Endothelial cell of umbilical vein (primary cell): Measurements from ENCODE around the gene HDGFL2. TPM values are rescaled to one million over a fixed set of nuclear protein-coding genes. Genes with fewer than 3 reads are reported as not detected.
A peak's percentile ranks its signal among the peaks of the same experiment; 100 is the strongest.

Source experiments
- BruUV-seq: library from RNA; stranded (reverse); fragments of 400-500 nt; replicated peaks from 2 replicates; lab custom pipeline; 2021; lab: Mats Ljungman, UMichigan
- CTCF ChIA-PET: fragments of 300-600, 350-600 bp; sonication (Branson Sonifier 250); formaldehyde crosslinking; loops from one replicate; lab custom pipeline; 2021; ENCODE audit warnings: antibody characterized with exemption, inconsistent platforms; lab: Charles Lee
- POLR2A ChIA-PET: fragments of 300-600, 350-600 bp; sonication (Branson Sonifier 250); formaldehyde crosslinking; loops from one replicate; lab custom pipeline; 2021; ENCODE audit warnings: antibody characterized with exemption, inconsistent platforms; lab: Charles Lee
- DNase-seq: peaks from one replicate; pipeline ENCODE4 v3.0.0-alpha.2; 2011; ENCODE audit warnings: low read depth, low spot score
- FAIRE-seq: peaks from 2 replicates; lab custom pipeline; 2011; peaks lifted over from hg19 to GRCh38; lab: Jason Lieb, UNC
- H2AFZ ChIP-seq: 2 replicates; pipeline ENCODE4 v1.6.0; 2012; ENCODE audit warnings: low read depth, low read length, control low read depth, inconsistent platforms
- H3K27ac ChIP-seq: 2 replicates; pipeline ENCODE4 v1.5.1; 2011; ENCODE audit warnings: low read depth, mild to moderate bottlenecking, control low read depth, low read length, moderate library complexity; ENCODE audit not compliant: insufficient read depth
- H3K27me3 ChIP-seq, 2 experiments: 2 replicates each; pipeline versions ENCODE4 v1.6.0 to v1.6.1; 2011; ENCODE audit warnings: low read length in 2 of 2, mixed read lengths in 1 of 2; ENCODE audit not compliant: control insufficient read depth in 2 of 2, insufficient read depth in 2 of 2
- H3K36me3 ChIP-seq, 2 experiments: 2 replicates in 1 of 2; 3 replicates in 1 of 2; pipeline ENCODE4 v1.5.1; 2011; ENCODE audit warnings: low read length in 2 of 2, mild to moderate bottlenecking in 1 of 2, moderate library complexity in 1 of 2; ENCODE audit not compliant: control insufficient read depth in 2 of 2, insufficient read depth in 2 of 2; ENCODE audit errors: extremely low read depth in 1 of 2
- H3K4me1 ChIP-seq: 3 replicates; pipeline ENCODE4 v1.5.1; 2011; ENCODE audit warnings: mild to moderate bottlenecking, low read length; ENCODE audit not compliant: control insufficient read depth, insufficient read depth; ENCODE audit errors: extremely low read depth
- H3K4me2 ChIP-seq: 2 replicates; pipeline ENCODE4 v1.6.1; 2011; ENCODE audit warnings: low read length, control low read depth, mixed read lengths; ENCODE audit not compliant: insufficient read depth
- H3K4me3 ChIP-seq, 3 experiments: fragments of 200-600 bp in 1 of 3; sonication (generic), shearing (Covaris generic) in 1 of 3; replicated peaks in 1 of 3; 2 replicates each; pipeline ENCODE4 v1.5.1; 2011 to 2016; ENCODE audit warnings: control low read depth in 3 of 3, low read length in 3 of 3, mild to moderate bottlenecking in 2 of 3, inconsistent platforms in 1 of 3, low read depth in 1 of 3, moderate library complexity in 1 of 3; ENCODE audit not compliant: insufficient read depth in 1 of 3
- H3K79me2 ChIP-seq: 2 replicates; pipeline ENCODE4 v1.6.0; 2012; ENCODE audit warnings: low read length, inconsistent platforms; ENCODE audit not compliant: control insufficient read depth, insufficient read depth
- H3K9ac ChIP-seq: replicated peaks from 2 replicates; pipeline ENCODE3; 2011; ENCODE audit warnings: low read length, control low read depth; ENCODE audit not compliant: insufficient read depth; ENCODE audit errors: extremely low read depth
- H3K9me1 ChIP-seq: replicated peaks from 3 replicates; pipeline ENCODE4 v1.6.0; 2011; ENCODE audit warnings: mild to moderate bottlenecking, low read length; ENCODE audit not compliant: control insufficient read depth, insufficient read depth; ENCODE audit errors: extremely low read depth
- H3K9me3 ChIP-seq: replicated peaks from 2 replicates; pipeline ENCODE4 v1.5.1; 2012; ENCODE audit warnings: low read length, inconsistent platforms; ENCODE audit not compliant: control insufficient read depth, insufficient read depth
- H4K20me1 ChIP-seq: replicated peaks from 2 replicates; pipeline ENCODE3; 2011; ENCODE audit warnings: mild to moderate bottlenecking, low read length; ENCODE audit not compliant: control insufficient read depth, insufficient read depth; ENCODE audit errors: extremely low read depth
- GATA2 ChIP-seq: IDR thresholded peaks from 2 replicates; pipeline ENCODE4 v1.7.0; 2011; ENCODE audit warnings: low read depth, mild to moderate bottlenecking, moderate library complexity, mixed read lengths, low read length; ENCODE audit not compliant: insufficient read length, insufficient read depth
- dilution Hi-C: fragments of 300-500 bp; cut with MboI; formaldehyde crosslinking; loops from one replicate; pipeline ENCODE4 v1.15.0; 2019; ENCODE audit warnings: low sequenced_read_pairs; ENCODE audit not compliant: extremely low pct_ligation_motif_present
- intact Hi-C: fragments of 100-400 bp; cut with micrococcal nuclease; formaldehyde crosslinking; loops from one replicate; pipeline ENCODE4 v1.10.0; 2022
- polyA plus RNA-seq, 4 experiments: library from polyadenylated mRNA; depleted of rRNA in 3 of 4; stranded (reverse) in 3 of 4; unstranded in 1 of 4; fragments of >200 nt; gene quantifications; 2 replicates each; pipeline versions ENCODE4 v1.2.1 to v1.2.3, GENCODE V29; 2011 to 2012; ENCODE audit warnings: missing spikeins in 1 of 4
- total RNA-seq: library from RNA; stranded (reverse); gene quantifications from 2 replicates; pipeline ENCODE4 v1.2.3, GENCODE V29; 2021
- TF ChIP-seq, protein P1 (sequence below), 2 donors: IDR thresholded peaks; 1 replicate in 1 of 2; 2 replicates in 1 of 2; pipeline ENCODE4 v1.5.1; 2011; ENCODE audit warnings: low read length in 2 of 2, mild to moderate bottlenecking in 2 of 2, moderate library complexity in 2 of 2, control low read depth in 1 of 2, inconsistent platforms in 1 of 2, low read depth in 1 of 2; ENCODE audit not compliant: insufficient read depth in 1 of 2; ENCODE audit errors: extremely low read depth in 1 of 2

Gene HDGFL2
- total and polyA plus RNA-seq, 2 donors (not counting 3 experiments of a cell fraction or from before 2014, with no cell fraction given), result 39.1 to 79.6 TPM

- H3K4me3 ChIP-seq, result no peak overlapping the region
- FAIRE-seq (peak; percentile 74), DNase-seq (peak; percentile 33)
- no peaks in the 10 kb centered on the region for H4K20me1 ChIP-seq
- H3K27me3 ChIP-seq, result no peaks in the 10 kb centered on the region
- TF ChIP-seq, protein P1, sequence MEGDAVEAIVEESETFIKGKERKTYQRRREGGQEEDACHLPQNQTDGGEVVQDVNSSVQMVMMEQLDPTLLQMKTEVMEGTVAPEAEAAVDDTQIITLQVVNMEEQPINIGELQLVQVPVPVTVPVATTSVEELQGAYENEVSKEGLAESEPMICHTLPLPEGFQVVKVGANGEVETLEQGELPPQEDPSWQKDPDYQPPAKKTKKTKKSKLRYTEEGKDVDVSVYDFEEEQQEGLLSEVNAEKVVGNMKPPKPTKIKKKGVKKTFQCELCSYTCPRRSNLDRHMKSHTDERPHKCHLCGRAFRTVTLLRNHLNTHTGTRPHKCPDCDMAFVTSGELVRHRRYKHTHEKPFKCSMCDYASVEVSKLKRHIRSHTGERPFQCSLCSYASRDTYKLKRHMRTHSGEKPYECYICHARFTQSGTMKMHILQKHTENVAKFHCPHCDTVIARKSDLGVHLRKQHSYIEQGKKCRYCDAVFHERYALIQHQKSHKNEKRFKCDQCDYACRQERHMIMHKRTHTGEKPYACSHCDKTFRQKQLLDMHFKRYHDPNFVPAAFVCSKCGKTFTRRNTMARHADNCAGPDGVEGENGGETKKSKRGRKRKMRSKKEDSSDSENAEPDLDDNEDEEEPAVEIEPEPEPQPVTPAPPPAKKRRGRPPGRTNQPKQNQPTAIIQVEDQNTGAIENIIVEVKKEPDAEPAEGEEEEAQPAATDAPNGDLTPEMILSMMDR (IDR thresholded peaks at IDR 0.05; ENCODE audit: extremely low read depth in 1 of 2, insufficient read depth in 1 of 2, low read depth in 1 of 2, low read length in 2 of 2), result peak; percentile 84 to 93
- no peak for TF ChIP-seq GATA2
- BruUV-seq, result no TSS peak
- H3K9ac ChIP-seq, result no peak overlapping the region
- dilution Hi-C loops, result no loop called here
- intact Hi-C loops, result loop anchor here (1.0 kb wide), 1 partner anchor 113 kb away; no protein-coding TSS in a partner anchor
- CTCF ChIA-PET, result interaction anchor here (0.5 to 4.8 kb wide), 22 partner anchors 9 to 1052 kb away, joined by 3 to 98 read pairs (median 6); partner anchors contain the start of genes HDGFL2, LRG1, PLIN5 and SHD
- POLR2A ChIA-PET, result no interaction called here
- H3K4me2 ChIP-seq, result no peak overlapping the region
- no peaks in the 10 kb centered on the region for H3K9me1 ChIP-seq
- H2AFZ ChIP-seq, result no peak overlapping the region
- H3K36me3 ChIP-seq, result no peaks in the 10 kb centered on the region
- no peak overlapping the region for H3K27ac ChIP-seq
- H3K9me3 ChIP-seq, result no peaks in the 10 kb centered on the region
- H3K79me2 ChIP-seq, result no peaks in the 10 kb centered on the region
- H3K4me1 ChIP-seq, result no peaks in the 10 kb centered on the region
These were observed 51.4 kb downstream of the HDGFL2 start for GRCh38 chr19:4523306-4524110.
